Right ventricle myocardium inferior (tissue), 1 donor: Measurements from ENCODE around the gene PLCB4. TPM values are rescaled to one million over a fixed set of nuclear protein-coding genes. Genes with fewer than 3 reads are reported as not detected.

Experiments
- ATAC-seq: fragments of 200-7000 bp; cut with Tn5 transposase; one replicate; pipeline ENCODE4 v1.9.1; 2020; ENCODE audit warnings: mild to moderate bottlenecking, moderate library complexity
- DNase-seq: peaks from one replicate; pipeline ENCODE4 v3.0.0; 2021; ENCODE audit errors: missing footprints
- intact Hi-C: fragments of 100-400 bp; cut with DNase I; formaldehyde crosslinking; loops from one replicate; pipeline ENCODE4 v1.11.0; 2022
- total RNA-seq: library from RNA; stranded (reverse); fragmentation: NEBNext Ultra II Directional; extraction: Animal tissue kit (Norgen Biotek cat#: 25700); gene quantifications from one replicate; pipeline ENCODE4 v1.2.1, GENCODE V29; 2021
- donor health status: DM: no; HTN: yes; CAD: no; lungs with severe emphysema.

PLCB4 gene
- total RNA-seq, 1 donor from 2014 or later: 27.7 TPM

- intact Hi-C loops: no loop called here
- ATAC-seq: no peak
- no peak for DNase-seq
These were observed 406.0 kb downstream of the PLCB4 start for GRCh38 chr20:9474835-9475415.

DNA sequence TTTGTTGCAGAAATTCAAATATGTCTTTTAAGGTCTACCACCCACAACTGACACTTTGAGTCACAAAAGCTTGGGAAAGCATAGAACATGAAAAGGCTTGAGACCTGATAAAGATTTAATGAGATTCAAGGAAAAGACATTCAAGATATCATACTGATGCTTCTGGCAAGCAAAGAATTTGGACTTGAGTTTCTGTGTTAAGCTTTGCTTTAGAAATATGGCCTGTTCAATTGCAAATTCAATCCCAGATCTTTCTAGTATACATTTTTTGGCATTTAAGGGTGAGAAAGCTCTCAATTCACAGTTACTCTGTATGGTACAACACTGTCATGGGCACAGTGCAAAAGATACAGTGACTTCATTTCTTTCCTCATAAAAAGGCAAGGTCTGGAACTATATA, 406.6 kb downstream of the PLCB4 start:
- no peak for DNase-seq
- intact Hi-C loops: no loop called here
- ATAC-seq: no peak

- ATAC-seq (no peak), DNase-seq (no peak)
- intact Hi-C loops: no loop called here
These were observed 407.3 kb downstream of the PLCB4 start for GRCh38 chr20:9476174-9476573.

GRCh38 chr20:9476637-9477036, 407.8 kb downstream of the PLCB4 start:
- intact Hi-C loops: no loop called here
- ATAC-seq (no peak), DNase-seq (no peak)

DNA sequence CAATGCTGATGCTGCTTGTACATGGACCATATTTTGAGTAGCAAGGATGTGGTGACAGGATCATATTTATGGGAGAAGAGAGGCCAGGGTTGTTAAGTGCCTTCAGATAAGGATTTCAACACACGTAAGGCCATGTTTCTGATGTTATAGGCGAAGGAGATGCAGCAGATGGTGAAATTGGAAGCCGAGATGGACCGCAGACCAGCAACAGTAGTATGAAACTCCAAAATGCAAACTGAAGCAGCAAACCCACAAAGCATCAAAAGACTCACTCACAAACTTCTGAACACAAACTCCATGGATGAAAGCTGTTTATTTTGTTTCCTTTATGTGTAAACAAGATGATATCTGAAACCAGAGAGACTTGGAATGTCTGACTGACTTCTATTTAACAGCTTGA, 409.9 kb downstream of the PLCB4 start:
- ATAC-seq (no peak), DNase-seq (no peak)
- intact Hi-C loops: no loop called here

DNA sequence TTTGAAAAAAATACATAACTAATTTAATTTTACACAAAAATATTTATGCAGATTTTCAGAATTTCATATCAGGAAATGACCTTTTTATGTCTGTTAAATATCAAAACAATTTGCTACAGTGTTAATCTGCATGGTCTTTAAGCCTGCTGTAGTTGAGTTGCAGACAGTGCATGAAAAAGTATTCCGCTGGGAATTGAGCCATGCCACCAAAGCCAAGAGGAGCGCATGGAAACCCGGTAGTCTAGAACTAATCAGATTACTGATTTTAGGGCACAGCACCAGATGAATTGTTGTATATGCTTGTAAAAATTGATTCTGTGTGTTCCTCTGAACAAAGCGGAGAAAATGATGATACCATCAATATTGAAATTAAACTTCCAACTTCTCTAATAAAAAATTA, 411.2 kb downstream of the PLCB4 start:
- intact Hi-C loops: loop anchor here (10.0 kb wide), 1 partner anchor 75 kb away; no protein-coding TSS in a partner anchor
- DNase-seq: no peak
- no peak for ATAC-seq

GRCh38 chr20:9482180-9482579, 413.3 kb downstream of the PLCB4 start:
- no peak for ATAC-seq

DNA sequence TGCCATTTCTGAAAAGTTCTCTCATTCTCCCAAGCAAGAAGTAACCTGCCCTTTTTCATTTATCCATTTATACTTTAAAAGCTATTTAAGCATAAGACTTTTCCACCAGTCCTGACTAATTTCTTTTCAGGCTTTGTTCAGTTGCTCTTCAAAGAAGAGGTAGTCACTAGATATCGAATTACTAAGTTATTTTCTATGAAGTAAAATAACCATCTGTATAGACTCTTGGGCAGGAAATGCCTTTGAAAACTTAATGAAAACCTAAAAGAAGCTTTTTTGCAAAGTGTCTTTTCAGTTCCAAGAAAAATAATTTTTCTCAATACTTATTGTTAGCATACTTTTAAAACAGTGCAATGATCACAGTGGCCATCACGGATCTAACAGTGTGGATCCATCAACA, 414.2 kb downstream of the PLCB4 start:
- no peak for DNase-seq
- intact Hi-C loops: loop anchor here (10.0 kb wide), 1 partner anchor 78 kb away; no protein-coding TSS in a partner anchor
- no peak for ATAC-seq

More at GRCh38 chr20:9482180-9482579, 413.3 kb downstream of the PLCB4 start:
- intact Hi-C loops: loop anchor here (10.0 kb wide), 1 partner anchor 77 kb away; no protein-coding TSS in a partner anchor
- no peak for DNase-seq

DNA sequence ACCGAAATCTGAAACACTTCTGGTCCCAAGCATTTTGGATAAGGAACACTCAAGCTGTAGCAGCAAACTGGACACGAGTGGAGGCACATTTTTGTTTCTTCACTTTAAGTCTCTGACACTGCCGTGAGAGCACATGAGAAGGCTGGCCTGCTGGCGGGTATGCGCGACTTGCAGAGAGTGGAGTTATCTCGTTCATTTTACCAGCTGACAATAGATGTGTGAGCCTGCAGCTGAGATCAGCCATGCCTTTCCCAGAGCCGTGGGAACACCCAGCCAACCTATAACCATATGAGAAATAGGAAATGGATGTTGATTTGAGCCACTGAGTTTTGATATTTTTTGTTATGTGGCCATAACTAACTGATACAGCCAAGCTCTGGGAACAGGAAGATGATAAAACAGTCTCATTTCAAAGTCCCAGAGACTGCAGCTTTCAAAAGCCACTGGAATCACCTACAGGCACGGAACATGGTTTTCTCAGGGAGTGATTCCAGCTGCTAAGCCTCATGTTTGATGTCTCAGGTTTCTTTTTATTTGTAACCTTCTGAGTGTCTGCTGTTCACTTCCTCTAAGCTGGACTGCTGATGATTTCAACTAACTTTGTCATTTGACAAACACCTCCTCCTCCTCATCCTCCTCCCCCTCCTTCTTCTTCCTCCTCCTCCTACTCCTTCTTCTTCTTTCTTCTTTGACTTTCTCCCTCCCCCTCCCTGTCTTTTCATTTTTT, 416.9 kb downstream of the PLCB4 start:
- DNase-seq: no peak
- ATAC-seq: no peak
- intact Hi-C loops: loop anchor here (10.0 kb wide), 1 partner anchor 81 kb away; no protein-coding TSS in a partner anchor

DNA sequence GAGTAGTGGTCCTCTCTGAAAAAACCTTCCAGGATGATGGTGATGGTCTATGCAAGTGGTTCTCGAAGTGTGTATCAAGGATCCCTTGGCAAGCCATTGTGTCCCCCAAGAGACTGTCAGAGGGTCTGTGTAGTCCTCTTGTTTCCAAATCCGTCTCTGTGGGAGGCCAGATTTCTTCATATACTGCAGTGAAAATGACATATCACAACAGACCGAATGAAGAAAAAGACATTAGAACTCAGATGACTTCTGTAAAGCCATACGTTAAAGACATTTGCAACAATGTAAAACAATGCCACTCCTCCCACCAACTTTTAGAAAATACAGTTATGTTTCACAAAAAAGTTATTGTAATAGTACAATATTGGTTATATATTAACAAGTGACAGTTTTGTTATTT, 418.3 kb downstream of the PLCB4 start:
- ATAC-seq (no peak), DNase-seq (no peak)
- intact Hi-C loops: loop anchor here (10.0 kb wide), 1 partner anchor 82 kb away; no protein-coding TSS in a partner anchor

DNA sequence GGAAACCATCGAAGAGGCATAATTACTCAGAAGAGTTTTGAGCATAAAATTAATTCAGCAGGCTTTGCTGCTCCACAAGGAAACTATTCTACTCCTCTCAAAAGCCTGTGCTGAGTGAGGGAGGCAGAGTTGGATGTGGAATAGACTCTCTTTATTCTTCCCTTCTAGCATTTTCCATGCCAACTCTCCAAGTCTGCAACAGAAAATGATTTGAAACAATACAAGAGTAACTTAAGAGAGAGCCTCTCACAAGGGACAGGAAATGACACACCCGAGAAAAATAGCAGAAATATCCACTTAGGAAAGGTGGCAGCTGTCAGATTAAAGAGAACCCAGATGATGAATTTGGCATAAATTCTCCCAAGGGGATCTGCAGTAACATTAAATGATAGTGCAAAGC, 419.2 kb downstream of the PLCB4 start:
- intact Hi-C loops: loop anchor here (10.0 kb wide), 1 partner anchor 83 kb away; no protein-coding TSS in a partner anchor

GRCh38 chr20:9490161-9490560, 421.3 kb downstream of the PLCB4 start:
- ATAC-seq (no peak), DNase-seq (no peak)
- intact Hi-C loops: no loop called here

More for the DNA sequence above, 419.2 kb downstream of the PLCB4 start:
- no peak for ATAC-seq
- DNase-seq: no peak

DNA sequence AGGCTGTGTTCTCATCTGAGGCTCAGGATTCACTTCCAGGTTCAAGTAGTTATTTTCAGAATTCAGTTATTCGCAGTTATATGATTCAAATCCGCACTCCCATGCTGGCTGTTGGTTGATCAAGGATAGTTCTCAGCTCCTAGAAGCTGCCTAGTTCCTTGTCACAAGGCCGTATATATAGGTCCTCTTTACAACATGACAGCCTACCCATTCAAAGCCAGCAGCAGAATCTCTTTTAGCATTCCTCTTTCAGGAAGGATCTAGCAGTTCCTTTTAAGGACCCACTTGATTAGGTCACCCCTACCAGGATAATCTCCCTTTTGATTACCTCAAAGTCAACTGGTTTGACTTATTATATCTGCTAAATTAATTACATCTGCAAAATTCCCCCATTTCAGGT, 421.7 kb downstream of the PLCB4 start:
- DNase-seq (no peak), ATAC-seq (no peak)
- intact Hi-C loops: no loop called here

- ATAC-seq (no peak), DNase-seq (no peak)
- intact Hi-C loops: no loop called here
These were observed 422.4 kb downstream of the PLCB4 start for GRCh38 chr20:9491324-9491723.

DNA sequence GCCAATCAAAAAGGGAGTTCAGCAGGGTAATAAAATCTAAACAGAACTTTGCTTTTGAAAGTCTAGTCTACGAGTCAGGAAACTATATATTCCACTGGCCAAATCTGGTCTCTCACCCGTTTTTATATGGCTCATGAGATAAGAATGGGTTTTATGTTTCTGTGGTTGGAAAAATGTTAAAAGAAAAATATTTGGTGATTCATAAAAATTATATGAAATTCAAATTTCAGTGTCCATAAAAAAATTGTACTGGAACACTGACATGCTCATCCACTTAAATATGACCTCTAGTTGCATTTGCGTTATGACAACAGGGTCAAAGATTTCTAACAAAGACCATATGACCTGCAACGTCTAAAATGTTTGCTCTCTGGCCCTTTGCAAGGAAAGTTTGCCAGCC, 423.2 kb downstream of the PLCB4 start:
- ATAC-seq: no peak
- intact Hi-C loops: no loop called here
- no peak for DNase-seq

DNA sequence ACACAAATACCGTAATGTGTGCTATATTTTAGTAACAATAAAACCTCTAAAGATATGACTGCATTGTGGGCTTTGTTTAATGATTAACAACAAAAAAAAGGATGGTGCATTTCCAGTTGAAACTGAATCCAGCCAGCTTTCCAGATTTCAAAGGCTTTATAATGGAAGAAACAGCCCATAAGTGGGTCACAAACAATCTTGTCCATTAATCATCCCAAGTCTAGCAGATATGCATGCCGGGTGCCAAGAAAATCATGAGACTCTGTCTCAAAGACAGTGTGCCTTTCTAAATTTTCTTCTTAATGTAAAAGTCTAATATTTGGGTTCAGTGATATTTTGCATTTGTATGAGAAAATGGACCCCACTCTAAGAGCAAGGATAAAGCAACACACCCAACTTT, 424.9 kb downstream of the PLCB4 start:
- intact Hi-C loops: no loop called here
- no peak for ATAC-seq
- no peak for DNase-seq

GRCh38 chr20:9495701-9496100, 426.8 kb downstream of the PLCB4 start:
- DNase-seq (no peak), ATAC-seq (no peak)
- intact Hi-C loops: no loop called here

DNA sequence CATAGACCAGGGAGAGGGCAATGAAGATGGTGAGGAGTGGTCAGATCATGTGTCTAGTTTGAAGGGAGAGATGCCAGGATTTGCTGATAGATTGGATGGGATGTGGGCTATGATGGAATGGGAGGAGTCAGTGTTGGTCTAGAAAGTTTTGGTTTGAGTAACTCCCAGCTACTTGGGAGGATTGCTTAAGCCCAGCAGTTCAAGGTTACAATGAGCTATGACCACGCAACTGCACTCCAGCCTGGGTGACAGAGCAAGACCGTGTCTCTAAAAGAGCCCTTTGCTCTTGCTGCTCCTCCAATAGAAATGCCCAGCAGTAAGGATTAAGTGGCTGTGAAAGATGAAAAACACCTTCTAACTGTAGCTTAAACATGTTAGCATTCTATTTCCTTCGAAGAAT, 427.3 kb downstream of the PLCB4 start:
- no peak for DNase-seq
- no peak for ATAC-seq
- intact Hi-C loops: no loop called here

DNA sequence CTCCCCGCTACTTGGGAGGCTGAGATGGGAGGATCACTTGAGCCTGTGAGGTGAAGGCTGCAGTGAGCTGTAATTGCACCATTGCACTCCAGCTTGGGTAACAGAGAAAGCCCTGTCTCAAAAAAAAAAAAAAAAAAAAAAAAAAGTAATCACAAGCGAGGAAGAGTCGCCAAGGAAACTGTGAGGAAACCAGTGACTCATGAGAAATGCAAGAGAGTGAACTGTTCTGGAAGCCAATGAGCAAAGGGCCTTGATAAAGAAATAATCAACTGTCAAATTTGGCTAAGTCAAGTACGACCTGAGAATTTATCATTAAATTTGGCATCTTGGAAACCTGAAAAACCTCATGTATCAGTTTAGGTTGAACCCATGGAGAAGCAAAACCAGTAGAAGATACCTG, 429.4 kb downstream of the PLCB4 start:
- no peak for ATAC-seq
- intact Hi-C loops: no loop called here
- DNase-seq: no peak

DNA sequence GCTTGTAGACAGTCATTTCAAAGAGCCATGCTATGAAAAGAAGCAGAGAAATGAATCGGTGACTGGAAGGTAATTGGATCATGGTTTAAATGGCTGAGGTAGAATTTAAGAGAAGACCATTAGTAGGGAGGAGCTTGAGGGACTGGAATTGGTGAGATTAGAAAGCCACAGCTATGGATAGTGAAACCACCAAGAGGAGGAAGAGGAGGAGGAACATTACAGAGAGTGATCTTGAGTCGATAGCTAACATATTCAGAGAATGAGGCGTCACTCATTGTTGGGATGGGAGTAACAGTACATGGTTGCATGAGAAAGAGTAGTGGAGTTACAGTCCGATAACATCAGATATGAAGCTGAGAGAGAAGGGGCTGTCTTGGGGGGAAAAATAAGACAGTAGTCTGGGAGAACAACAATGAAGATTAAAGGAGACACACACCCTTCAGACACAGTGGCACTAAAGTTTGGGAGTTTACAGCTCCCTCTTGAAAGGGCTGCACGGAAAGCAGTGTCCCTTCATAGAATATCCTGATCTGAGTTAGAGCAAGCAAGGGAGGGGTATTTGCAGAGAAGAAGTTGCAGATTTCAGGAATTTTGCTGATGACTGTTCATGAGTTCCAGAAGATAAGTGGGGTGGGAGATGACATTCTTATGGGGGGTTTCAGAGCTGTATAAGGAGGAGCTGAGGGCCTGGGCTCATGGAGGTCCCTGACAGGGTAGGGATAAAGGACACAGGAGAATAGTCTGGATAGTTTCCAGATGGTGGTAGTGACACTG, 430.4 kb downstream of the PLCB4 start:
- intact Hi-C loops: no loop called here
- ATAC-seq: no peak
- no peak for DNase-seq
